Rectal smooth muscle tissue (tissue), 1 donor: ENCODE results near the gene CXCL14.

Experiments
- H3K27ac ChIP-seq: one replicate; pipeline ENCODE4 v1.7.0; 2013; ENCODE audit warnings: low read depth, low read length, inconsistent platforms
- H3K27me3 ChIP-seq: one replicate; pipeline ENCODE4 v1.7.0; 2013; ENCODE audit warnings: low read length; ENCODE audit not compliant: control insufficient read depth, insufficient read depth
- H3K36me3 ChIP-seq: one replicate; pipeline ENCODE4 v1.7.0; 2013; ENCODE audit warnings: low read length; ENCODE audit not compliant: control insufficient read depth, insufficient read depth
- H3K4me1 ChIP-seq: one replicate; pipeline ENCODE4 v1.7.0; 2013; ENCODE audit warnings: low read length; ENCODE audit not compliant: control insufficient read depth, insufficient read depth
- H3K4me3 ChIP-seq: one replicate; pipeline ENCODE4 v1.7.0; 2013; ENCODE audit warnings: low read length
- H3K9ac ChIP-seq: one replicate; pipeline ENCODE4 v1.7.0; 2013; ENCODE audit warnings: low read length

Gene CXCL14

DNA sequence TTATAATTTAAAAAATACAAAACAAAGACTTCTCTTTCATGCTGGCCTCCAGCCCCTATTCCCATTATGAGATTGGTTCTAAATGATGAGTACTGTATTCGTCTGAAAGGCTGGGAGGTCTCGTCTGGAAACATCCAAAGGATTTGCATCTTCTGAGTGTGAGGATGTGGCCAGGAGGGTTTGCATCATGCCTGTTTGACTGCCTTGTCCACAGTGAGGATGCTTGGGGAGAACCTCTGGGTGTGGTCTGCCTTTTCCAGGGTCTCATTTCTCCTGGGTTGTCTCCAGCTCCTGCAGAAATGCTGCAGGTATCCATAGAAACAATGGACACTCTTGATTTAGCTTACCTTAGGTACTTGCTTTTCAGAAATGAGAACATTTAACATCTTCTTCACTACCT lies 26.4 kb upstream of the CXCL14 start:
- no peak overlapping the region for H3K9ac ChIP-seq
- no peaks in the 10 kb centered on the region for H3K27me3 ChIP-seq
- H3K4me1 ChIP-seq, result no peaks in the 10 kb centered on the region
- no peak overlapping the region for H3K27ac ChIP-seq
- H3K36me3 ChIP-seq, result no peaks in the 10 kb centered on the region
- no peak overlapping the region for H3K4me3 ChIP-seq

- H3K9ac ChIP-seq, result no peak overlapping the region
- no peaks in the 10 kb centered on the region for H3K4me1 ChIP-seq
- H3K36me3 ChIP-seq, result no peaks in the 10 kb centered on the region
- no peak overlapping the region for H3K4me3 ChIP-seq
- no peaks in the 10 kb centered on the region for H3K27me3 ChIP-seq
- no peak overlapping the region for H3K27ac ChIP-seq
These were observed 25.3 kb upstream of the CXCL14 start for GRCh38 chr5:135604056-135604455.

DNA sequence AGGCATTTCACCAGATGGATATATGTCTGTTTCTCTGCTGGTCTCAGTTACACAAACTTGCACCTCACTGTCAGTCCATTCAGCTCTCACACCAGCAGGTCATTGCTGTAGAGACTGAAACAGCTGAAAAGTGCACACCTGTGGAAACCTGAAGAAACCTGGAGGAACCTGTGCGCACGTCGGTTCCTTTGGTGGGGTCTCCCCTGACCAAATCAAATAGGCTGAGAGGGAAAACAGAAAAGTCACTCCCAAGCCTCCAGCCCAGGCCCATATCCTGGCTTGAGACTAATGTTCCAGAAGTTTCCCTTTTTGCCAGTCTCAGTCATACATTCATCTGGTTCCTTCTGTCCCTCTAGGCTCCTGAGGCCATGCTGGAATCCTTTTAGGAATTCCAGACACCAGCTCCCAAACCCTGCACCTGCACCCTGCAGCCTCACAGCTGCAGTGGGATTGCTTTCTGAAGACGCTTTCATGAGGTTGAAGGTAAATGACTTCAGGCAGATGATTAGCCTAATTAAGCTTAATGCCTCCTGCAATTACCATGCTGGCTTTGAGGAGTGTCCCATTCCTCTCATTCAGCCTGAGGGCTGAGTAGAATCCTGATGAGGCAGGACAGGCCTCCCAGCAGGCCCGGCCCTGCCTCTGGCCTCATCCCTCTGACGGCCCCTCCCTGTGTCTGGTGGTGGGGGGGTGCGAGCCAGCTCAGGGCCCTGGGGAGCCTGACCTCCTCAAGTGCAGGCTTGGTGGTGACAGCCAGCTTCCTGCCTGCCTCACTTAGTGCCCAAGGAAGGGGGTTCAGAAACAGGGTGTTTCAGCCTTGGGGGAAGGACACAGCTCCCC lies 24.3 kb upstream of the CXCL14 start:
- no peak overlapping the region for H3K4me3 ChIP-seq
- H3K9ac ChIP-seq, result no peak overlapping the region
- no peak overlapping the region for H3K27ac ChIP-seq
- H3K4me1 ChIP-seq, result no peaks in the 10 kb centered on the region
- no peaks in the 10 kb centered on the region for H3K27me3 ChIP-seq
- no peaks in the 10 kb centered on the region for H3K36me3 ChIP-seq

- no peaks in the 10 kb centered on the region for H3K36me3 ChIP-seq
- no peak overlapping the region for H3K27ac ChIP-seq
- H3K4me3 ChIP-seq, result no peak overlapping the region
- H3K27me3 ChIP-seq, result no peaks in the 10 kb centered on the region
- H3K9ac ChIP-seq, result no peak overlapping the region
- no peaks in the 10 kb centered on the region for H3K4me1 ChIP-seq
These were observed 22.7 kb upstream of the CXCL14 start for GRCh38 chr5:135601466-135601865.

DNA sequence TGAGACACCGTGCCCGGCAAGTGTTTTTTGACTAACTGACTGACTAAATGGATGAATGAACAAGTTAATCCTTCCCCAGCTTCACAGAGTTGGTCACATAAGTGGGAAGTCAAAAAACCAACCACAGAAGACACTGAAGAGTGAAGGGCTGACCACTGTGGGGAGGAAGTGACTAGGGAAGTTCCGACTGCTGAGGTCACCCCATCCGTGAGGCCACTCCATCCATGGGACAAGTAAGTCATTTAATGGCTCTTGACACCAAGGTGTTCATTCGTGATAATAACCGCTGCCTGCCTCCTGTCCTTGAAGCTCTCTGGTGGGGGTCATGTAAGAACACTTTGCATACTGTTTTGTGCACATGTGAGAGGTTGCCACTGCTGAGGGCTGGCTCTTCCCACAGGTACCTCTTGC lies 22.2 kb upstream of the CXCL14 start:
- Histone ChIP-seq H3K4me1 (no peaks in the 10 kb centered on the region), H3K27ac (no peak overlapping the region), H3K4me3 (no peak overlapping the region), H3K36me3 (no peaks in the 10 kb centered on the region), H3K27me3 (no peaks in the 10 kb centered on the region), H3K9ac (no peak overlapping the region)

- H3K27me3 ChIP-seq, result no peaks in the 10 kb centered on the region
- no peak overlapping the region for H3K4me3 ChIP-seq
- H3K9ac ChIP-seq, result no peak overlapping the region
- no peak overlapping the region for H3K27ac ChIP-seq
- no peaks in the 10 kb centered on the region for H3K4me1 ChIP-seq
- H3K36me3 ChIP-seq, result no peaks in the 10 kb centered on the region
These were observed 21.4 kb upstream of the CXCL14 start for GRCh38 chr5:135600152-135600570.

- Histone ChIP-seq H3K9ac (no peak overlapping the region), H3K4me1 (no peaks in the 10 kb centered on the region), H3K4me3 (no peak overlapping the region), H3K27me3 (no peaks in the 10 kb centered on the region), H3K36me3 (no peaks in the 10 kb centered on the region), H3K27ac (no peak overlapping the region)
These were observed 20.8 kb upstream of the CXCL14 start for GRCh38 chr5:135599421-135600151.

GRCh38 chr5:135598691-135599395 lies 20.1 kb upstream of the CXCL14 start:
- Histone ChIP-seq H3K4me3 (no peak overlapping the region), H3K27ac (no peak overlapping the region), H3K36me3 (no peaks in the 10 kb centered on the region), H3K27me3 (no peaks in the 10 kb centered on the region), H3K9ac (no peak overlapping the region), H3K4me1 (no peaks in the 10 kb centered on the region)

DNA sequence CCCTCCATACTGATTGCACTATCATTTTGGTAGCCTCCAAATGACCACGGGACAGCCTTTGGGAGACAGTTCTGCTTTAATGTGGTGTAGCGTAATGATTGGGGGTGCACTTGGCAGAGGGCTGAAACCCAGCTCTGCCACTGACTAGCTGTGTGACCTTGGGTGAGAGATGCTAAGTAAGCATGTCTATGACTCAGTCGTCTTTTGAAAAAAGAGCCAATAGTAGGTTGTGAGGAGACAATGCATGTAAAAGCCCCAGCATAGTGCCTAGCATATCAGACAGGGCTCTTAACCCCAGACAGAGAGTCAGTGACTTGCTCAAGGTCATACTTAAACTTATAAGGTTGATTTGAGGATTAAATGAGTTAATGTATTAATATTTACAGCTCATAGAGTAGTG lies 18.0 kb upstream of the CXCL14 start:
- H3K27me3 ChIP-seq, result no peaks in the 10 kb centered on the region
- no peak overlapping the region for H3K4me3 ChIP-seq
- no peaks in the 10 kb centered on the region for H3K36me3 ChIP-seq
- H3K9ac ChIP-seq, result no peak overlapping the region
- no peak overlapping the region for H3K27ac ChIP-seq
- H3K4me1 ChIP-seq, result no peaks in the 10 kb centered on the region

- Histone ChIP-seq H3K36me3 (no peaks in the 10 kb centered on the region), H3K4me1 (no peaks in the 10 kb centered on the region), H3K27me3 (no peaks in the 10 kb centered on the region), H3K9ac (no peak overlapping the region), H3K4me3 (no peak overlapping the region), H3K27ac (no peak overlapping the region)
These were observed 17.5 kb upstream of the CXCL14 start for GRCh38 chr5:135596157-135596763.

DNA sequence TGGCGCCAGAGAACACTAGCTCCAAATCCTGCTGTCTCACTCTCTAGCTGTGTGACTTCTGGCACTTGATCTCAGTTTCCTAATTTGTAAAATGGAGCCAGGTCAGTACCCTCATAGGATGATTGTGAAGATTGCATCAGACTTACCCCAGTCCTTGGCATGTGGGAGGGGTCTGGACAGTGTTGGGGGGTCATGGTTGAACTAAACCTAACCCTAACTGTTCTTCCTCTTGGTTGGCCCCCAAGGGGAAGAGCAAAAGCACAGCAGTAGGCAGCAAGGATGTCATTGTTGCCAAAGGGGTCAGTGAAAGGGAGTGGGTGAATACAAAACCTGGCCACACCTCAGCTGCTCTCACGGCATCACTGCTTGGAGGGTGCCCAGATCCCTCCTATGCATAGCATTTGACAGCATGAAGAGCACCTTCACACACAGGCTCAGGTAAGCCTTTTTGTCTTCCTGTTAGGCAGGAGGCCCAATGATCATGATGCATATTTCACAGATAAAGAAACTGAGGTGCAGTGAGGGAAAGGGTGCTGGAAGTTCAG lies 15.7 kb upstream of the CXCL14 start:
- H3K27ac ChIP-seq, result no peak overlapping the region
- no peaks in the 10 kb centered on the region for H3K27me3 ChIP-seq
- no peaks in the 10 kb centered on the region for H3K36me3 ChIP-seq
- H3K9ac ChIP-seq, result no peak overlapping the region
- H3K4me1 ChIP-seq, result no peaks in the 10 kb centered on the region
- H3K4me3 ChIP-seq, result no peak overlapping the region

DNA sequence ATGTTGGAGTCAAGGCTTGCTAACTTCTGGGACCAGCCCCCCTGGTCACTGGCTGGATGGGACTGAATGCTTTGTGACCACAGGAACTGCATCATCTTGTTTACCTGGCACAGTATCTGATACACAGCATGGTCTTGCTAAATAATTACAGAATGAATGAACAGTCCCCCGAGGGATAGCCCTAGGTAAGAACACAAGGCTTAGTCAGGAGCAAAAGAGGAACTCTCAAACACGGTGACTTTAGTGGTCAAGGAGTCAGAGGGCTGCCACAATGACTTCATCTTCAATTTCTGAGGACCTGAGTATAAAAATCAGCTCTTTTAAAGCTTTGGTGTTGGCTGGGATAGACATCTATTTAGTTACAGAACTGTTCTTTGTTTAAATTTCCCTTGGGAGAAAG lies 15.1 kb upstream of the CXCL14 start:
- Histone ChIP-seq H3K27ac (no peak overlapping the region), H3K27me3 (no peaks in the 10 kb centered on the region), H3K4me1 (no peaks in the 10 kb centered on the region), H3K4me3 (no peak overlapping the region), H3K9ac (no peak overlapping the region), H3K36me3 (no peaks in the 10 kb centered on the region)
